SK-N-SH (cell line): ENCODE measurements around the gene CDH4.

ENCODE experiments used
- EZH2phosphoT487 ChIP-seq: fragments of 200-600 bp; sonication (generic); IDR thresholded peaks from 2 replicates; pipeline ENCODE4 v1.6.1; 2017; ENCODE audit warnings: low read depth, mixed run types, mild to moderate bottlenecking, antibody characterized with exemption, moderate library complexity, borderline replicate concordance
- GABPA ChIP-seq: IDR thresholded peaks from 2 replicates; pipeline ENCODE4 v1.4.0; 2012; ENCODE audit warnings: low read depth, mild to moderate bottlenecking
- NRF1 ChIP-seq: IDR thresholded peaks from 2 replicates; pipeline ENCODE4 v1.6.1; 2012; ENCODE audit warnings: low read depth, mild to moderate bottlenecking, low read length
- RAD21 ChIP-seq: IDR thresholded peaks from 2 replicates; pipeline ENCODE4 v1.6.1; 2012; ENCODE audit warnings: mild to moderate bottlenecking, low read length
- RXRA ChIP-seq: IDR thresholded peaks from 2 replicates; pipeline ENCODE4 v1.4.0; 2012; ENCODE audit warnings: low read depth, mild to moderate bottlenecking, borderline replicate concordance
- TF ChIP-seq, protein P1 (sequence below): IDR thresholded peaks from 2 replicates; pipeline ENCODE4 v1.6.1; 2012; ENCODE audit warnings: mild to moderate bottlenecking, low read depth, low read length, moderate library complexity
- TF ChIP-seq, protein P2 (sequence below): fragments of 200-600 bp; sonication (generic); IDR thresholded peaks from 2 replicates; pipeline ENCODE4 v1.6.1; 2017; ENCODE audit warnings: antibody characterized with exemption, mild to moderate bottlenecking, moderate library complexity
- TF ChIP-seq, protein P3 (sequence below): IDR thresholded peaks from 2 replicates; pipeline ENCODE4 v1.4.0; 2012; ENCODE audit warnings: low read depth
- TF ChIP-seq, protein P4 (sequence below): IDR thresholded peaks from 2 replicates; pipeline ENCODE4; 2012

DNA sequence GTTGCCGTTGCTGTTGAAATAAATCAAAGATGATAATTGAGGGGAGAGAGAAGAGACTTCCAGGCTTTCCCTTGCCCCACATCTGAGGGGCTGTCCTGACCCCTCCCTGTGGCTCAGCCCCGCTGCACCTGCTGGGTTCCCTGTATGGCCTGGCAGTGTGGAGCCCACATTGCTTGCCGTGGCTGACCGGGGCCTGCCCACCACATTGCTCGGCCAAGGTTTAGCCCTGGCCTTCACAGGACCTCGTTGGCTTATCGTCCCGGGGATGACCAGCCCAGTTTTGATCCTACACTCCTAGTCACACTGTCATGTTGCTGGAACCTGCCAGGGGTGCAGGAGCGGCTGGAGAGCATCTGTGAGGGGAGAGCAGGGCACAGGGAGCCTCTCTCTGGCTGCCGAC is 102.4 kb downstream of the CDH4 start:
- TF ChIP-seq, protein P1, sequence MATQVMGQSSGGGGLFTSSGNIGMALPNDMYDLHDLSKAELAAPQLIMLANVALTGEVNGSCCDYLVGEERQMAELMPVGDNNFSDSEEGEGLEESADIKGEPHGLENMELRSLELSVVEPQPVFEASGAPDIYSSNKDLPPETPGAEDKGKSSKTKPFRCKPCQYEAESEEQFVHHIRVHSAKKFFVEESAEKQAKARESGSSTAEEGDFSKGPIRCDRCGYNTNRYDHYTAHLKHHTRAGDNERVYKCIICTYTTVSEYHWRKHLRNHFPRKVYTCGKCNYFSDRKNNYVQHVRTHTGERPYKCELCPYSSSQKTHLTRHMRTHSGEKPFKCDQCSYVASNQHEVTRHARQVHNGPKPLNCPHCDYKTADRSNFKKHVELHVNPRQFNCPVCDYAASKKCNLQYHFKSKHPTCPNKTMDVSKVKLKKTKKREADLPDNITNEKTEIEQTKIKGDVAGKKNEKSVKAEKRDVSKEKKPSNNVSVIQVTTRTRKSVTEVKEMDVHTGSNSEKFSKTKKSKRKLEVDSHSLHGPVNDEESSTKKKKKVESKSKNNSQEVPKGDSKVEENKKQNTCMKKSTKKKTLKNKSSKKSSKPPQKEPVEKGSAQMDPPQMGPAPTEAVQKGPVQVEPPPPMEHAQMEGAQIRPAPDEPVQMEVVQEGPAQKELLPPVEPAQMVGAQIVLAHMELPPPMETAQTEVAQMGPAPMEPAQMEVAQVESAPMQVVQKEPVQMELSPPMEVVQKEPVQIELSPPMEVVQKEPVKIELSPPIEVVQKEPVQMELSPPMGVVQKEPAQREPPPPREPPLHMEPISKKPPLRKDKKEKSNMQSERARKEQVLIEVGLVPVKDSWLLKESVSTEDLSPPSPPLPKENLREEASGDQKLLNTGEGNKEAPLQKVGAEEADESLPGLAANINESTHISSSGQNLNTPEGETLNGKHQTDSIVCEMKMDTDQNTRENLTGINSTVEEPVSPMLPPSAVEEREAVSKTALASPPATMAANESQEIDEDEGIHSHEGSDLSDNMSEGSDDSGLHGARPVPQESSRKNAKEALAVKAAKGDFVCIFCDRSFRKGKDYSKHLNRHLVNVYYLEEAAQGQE: no peak
- TF ChIP-seq EZH2phosphoT487 (no peak), GABPA (no peak), NRF1 (no peak), RXRA (no peak), RAD21 (no peak)
- TF ChIP-seq, protein P2, sequence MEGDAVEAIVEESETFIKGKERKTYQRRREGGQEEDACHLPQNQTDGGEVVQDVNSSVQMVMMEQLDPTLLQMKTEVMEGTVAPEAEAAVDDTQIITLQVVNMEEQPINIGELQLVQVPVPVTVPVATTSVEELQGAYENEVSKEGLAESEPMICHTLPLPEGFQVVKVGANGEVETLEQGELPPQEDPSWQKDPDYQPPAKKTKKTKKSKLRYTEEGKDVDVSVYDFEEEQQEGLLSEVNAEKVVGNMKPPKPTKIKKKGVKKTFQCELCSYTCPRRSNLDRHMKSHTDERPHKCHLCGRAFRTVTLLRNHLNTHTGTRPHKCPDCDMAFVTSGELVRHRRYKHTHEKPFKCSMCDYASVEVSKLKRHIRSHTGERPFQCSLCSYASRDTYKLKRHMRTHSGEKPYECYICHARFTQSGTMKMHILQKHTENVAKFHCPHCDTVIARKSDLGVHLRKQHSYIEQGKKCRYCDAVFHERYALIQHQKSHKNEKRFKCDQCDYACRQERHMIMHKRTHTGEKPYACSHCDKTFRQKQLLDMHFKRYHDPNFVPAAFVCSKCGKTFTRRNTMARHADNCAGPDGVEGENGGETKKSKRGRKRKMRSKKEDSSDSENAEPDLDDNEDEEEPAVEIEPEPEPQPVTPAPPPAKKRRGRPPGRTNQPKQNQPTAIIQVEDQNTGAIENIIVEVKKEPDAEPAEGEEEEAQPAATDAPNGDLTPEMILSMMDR: no peak
- TF ChIP-seq, protein P3, sequence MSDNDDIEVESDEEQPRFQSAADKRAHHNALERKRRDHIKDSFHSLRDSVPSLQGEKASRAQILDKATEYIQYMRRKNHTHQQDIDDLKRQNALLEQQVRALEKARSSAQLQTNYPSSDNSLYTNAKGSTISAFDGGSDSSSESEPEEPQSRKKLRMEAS: no peak
- TF ChIP-seq, protein P4, sequence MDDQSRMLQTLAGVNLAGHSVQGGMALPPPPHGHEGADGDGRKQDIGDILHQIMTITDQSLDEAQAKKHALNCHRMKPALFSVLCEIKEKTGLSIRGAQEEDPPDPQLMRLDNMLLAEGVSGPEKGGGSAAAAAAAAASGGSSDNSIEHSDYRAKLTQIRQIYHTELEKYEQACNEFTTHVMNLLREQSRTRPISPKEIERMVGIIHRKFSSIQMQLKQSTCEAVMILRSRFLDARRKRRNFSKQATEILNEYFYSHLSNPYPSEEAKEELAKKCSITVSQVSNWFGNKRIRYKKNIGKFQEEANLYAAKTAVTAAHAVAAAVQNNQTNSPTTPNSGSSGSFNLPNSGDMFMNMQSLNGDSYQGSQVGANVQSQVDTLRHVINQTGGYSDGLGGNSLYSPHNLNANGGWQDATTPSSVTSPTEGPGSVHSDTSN: no peak
